AG09319 (cell line): ENCODE results near the gene CACNA1E.

Source experiments
- DNase-seq: peaks from one replicate; pipeline ENCODE4 v3.0.0-alpha.2; 2010; ENCODE audit warnings: low read depth; ENCODE audit errors: extremely low read depth
- TF ChIP-seq, protein P1 (sequence below): IDR thresholded peaks from 2 replicates; pipeline ENCODE4 v1.5.1; 2011; ENCODE audit warnings: low read depth, mild to moderate bottlenecking, inconsistent platforms, low read length, moderate library complexity

The CACNA1E gene

DNA sequence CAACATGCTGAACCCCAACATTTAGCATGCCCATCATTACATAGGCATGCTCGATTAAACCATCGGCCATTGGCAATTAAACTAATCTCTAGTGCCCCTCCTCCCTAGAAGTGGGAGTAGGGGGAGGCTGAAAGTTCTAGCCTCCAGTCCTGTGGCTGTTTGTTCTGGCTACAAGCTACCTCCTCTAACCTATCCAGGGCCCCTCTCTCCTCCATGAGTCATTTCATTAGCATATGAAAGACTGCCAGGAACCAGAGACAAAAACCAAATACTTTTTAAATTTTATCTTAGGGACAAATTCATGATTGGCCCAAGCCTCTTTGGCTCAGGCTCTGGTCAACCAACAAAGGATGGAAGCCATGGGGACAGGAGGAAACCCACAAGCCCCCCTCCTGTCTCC, 231.1 kb downstream of the CACNA1E start:
- DNase-seq: no peak

DNA sequence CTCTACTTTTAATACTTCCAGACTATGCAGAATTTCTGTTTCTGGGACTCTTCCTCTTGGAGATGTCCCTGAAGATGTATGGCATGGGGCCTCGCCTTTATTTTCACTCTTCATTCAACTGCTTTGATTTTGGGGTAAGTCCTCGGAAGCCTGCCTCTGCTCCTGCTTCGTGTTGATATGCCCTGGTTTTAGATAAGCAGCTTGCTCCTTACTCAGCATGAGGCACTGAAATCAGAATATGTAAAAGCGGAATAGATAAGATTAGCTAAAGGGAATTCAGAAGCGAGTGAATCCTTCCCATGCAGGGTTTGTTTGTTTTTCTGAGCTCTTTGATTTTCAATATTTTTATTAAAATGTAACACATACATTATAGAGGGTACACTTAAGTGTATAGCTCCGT, 234.7 kb downstream of the CACNA1E start:
- no peak for DNase-seq
- TF ChIP-seq, protein P1, sequence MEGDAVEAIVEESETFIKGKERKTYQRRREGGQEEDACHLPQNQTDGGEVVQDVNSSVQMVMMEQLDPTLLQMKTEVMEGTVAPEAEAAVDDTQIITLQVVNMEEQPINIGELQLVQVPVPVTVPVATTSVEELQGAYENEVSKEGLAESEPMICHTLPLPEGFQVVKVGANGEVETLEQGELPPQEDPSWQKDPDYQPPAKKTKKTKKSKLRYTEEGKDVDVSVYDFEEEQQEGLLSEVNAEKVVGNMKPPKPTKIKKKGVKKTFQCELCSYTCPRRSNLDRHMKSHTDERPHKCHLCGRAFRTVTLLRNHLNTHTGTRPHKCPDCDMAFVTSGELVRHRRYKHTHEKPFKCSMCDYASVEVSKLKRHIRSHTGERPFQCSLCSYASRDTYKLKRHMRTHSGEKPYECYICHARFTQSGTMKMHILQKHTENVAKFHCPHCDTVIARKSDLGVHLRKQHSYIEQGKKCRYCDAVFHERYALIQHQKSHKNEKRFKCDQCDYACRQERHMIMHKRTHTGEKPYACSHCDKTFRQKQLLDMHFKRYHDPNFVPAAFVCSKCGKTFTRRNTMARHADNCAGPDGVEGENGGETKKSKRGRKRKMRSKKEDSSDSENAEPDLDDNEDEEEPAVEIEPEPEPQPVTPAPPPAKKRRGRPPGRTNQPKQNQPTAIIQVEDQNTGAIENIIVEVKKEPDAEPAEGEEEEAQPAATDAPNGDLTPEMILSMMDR: no peak

More for the DNA sequence above, 231.1 kb downstream of the CACNA1E start:
- TF ChIP-seq, protein P1: no peak

DNA sequence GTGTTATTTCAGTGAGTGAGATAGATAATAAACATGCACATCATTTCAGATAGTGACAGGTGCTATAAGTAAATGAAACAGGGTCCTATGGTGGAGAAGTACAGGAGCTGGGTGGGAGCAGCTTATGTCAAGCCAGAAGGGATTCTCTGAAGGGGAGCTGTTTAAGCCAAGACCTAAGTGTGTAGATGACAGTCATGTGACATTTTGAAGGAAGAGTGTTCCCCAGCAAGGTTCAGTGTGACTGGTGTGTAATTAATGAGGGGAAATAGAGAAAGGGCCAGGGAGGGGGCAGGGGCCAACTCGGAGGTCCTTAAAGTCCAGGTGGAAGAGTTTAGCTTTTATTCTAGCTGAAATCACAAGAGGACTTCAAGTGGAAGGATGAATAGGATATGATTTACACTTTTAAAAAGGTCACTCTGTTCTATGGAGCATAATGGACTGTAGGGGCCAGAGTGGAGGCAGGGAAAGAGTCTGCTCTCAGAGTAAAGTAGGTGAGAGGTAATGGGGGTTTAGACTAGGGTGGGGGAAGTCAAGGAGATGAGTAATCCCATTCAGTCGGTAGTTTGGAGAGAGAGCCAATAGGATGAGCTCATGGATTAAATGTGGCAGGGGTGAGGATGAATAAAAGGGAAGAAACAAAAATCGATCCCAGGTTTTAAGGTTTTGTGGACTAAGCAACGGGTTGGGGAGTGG, 243.1 kb downstream of the CACNA1E start:
- TF ChIP-seq, protein P1: no peak
- no peak for DNase-seq

DNA sequence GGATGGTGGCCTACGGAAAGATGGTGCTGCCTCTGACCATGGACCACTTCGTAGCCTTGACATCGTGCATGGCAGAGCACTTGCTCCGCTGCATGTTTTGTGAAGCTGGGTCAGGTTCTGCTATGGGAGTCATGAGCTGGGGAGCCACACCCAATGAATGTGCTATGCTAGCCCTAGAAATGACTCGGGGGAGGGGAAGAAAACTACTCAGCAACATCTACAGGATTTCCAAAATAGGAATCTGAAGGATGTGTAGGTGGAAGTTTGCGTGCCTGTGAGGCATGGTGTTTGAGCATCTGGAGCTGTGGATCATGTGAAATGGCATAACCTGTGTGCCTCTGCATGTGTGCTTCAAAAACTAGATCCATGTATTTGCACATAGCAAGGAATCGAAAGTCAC, 247.3 kb downstream of the CACNA1E start:
- TF ChIP-seq, protein P1: no peak
- DNase-seq: no peak

DNA sequence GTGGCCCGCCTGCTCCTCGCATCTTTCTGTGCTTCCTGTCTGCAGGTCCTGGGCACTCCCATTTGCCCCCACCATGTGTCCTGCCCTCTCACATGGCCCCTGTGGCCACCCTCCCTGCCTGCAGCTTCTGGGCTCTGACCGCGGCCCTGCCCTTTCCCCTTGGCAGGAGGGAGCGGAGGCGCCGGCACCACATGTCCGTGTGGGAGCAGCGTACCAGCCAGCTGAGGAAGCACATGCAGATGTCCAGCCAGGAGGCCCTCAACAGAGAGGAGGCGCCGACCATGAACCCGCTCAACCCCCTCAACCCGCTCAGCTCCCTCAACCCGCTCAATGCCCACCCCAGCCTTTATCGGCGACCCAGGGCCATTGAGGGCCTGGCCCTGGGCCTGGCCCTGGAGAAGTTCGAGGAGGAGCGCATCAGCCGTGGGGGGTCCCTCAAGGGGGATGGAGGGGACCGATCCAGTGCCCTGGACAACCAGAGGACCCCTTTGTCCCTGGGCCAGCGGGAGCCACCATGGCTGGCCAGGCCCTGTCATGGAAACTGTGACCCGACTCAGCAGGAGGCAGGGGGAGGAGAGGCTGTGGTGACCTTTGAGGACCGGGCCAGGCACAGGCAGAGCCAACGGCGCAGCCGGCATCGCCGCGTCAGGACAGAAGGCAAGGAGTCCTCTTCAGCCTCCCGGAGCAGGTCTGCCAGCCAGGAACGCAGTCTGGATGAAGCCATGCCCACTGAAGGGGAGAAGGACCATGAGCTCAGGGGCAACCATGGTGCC, 249.1 kb downstream of the CACNA1E start:
- DNase-seq: no peak
- TF ChIP-seq, protein P1: no peak

DNA sequence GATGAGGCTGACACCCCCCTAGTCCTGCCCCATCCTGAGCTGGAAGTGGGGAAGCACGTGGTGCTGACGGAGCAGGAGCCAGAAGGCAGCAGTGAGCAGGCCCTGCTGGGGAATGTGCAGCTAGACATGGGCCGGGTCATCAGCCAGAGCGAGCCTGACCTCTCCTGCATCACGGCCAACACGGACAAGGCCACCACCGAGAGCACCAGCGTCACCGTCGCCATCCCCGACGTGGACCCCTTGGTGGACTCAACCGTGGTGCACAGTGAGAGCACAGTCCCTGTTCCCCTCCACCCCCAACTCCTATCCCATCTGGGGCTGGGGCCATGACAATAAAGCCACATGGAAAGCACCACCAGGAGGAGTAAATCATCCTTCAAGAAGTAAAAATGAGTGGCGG, 250.2 kb downstream of the CACNA1E start:
- DNase-seq: no peak
- TF ChIP-seq, protein P1: no peak

DNA sequence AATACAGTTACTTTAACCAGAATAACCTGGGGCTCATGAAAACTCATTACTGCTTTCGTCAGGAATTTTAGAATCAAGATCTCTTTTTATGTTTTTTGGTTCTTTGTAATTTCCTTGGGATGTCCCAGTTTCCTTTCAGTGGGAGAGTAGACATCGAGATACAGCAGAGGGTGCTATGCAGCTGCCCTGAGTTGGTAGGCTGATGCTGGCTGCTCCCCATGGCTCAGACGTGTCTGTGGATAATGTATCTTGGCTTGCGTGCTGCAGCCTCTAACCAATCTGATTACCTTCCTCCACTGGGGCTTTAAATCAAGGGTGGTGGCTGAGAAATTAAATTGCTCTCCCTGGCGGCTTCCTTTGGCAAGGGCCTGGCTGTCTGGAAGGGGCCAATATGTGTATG, 253.7 kb downstream of the CACNA1E start:
- TF ChIP-seq, protein P1: no peak
- DNase-seq: no peak
